Measurements from ENCODE around the gene SP1. TPM values are rescaled to one million over a fixed set of nuclear protein-coding genes. Genes with fewer than 3 reads are reported as not detected.

The SP1 gene
- total and polyA plus RNA-seq, 9 of the 15 experiments (the other 6 are each of a cell fraction or from before 2014, with no cell fraction given): 8.0 to 65.5 (median 41.6) TPM

GRCh38 chr12:53352331-53353256, 27.4 kb upstream of the SP1 start (continued):
- TF ChIP-seq ARID2 (IDR thresholded peaks at IDR 0.05) (peak; percentile 94), MEF2A (IDR thresholded peaks at IDR 0.05; ENCODE audit: control insufficient read depth, low read depth, low read length) (no peak), BMI1 (IDR thresholded peaks at IDR 0.05; ENCODE audit: low read length) (no peak), MYBL2 (IDR thresholded peaks at IDR 0.05; ENCODE audit: low read depth) (no peak), MYBL2 (CRISPR knock-in tag; IDR thresholded peaks at IDR 0.05; ENCODE audit: borderline replicate concordance) (no peak), HDGF (IDR thresholded peaks at IDR 0.05) (0 out of 2 replicates have a peak, but pooled peaks have one; percentile 51), RB1 (IDR thresholded peaks at IDR 0.05; ENCODE audit: low read depth) (peak; percentile 37; the same call in 1 of the 2 replicates), ZNF699 (CRISPR knock-in tag; IDR thresholded peaks at IDR 0.05; ENCODE audit: insufficient replicate concordance) (no peak), HNRNPL (IDR thresholded peaks at IDR 0.05; ENCODE audit: low read depth, low read length) (no peak), HDAC2 (IDR thresholded peaks at IDR 0.05) (0 out of 2 replicates have a peak, but pooled peaks have one; percentile 16), CTBP1 (IDR thresholded peaks at IDR 0.05; ENCODE audit: borderline replicate concordance) (no peak), HEY1 (CRISPR knock-in tag; IDR thresholded peaks at IDR 0.05; ENCODE audit: borderline replicate concordance) (no peak), ARNT (IDR thresholded peaks at IDR 0.05) (peak in 1 of 2 experiments; percentile 63; a peak in 1 of 4 replicates), CUX1 (CRISPR knock-in tag; IDR thresholded peaks at IDR 0.05) (no peak), FOXP1 (CRISPR knock-in tag; IDR thresholded peaks at IDR 0.05) (no peak), PRPF4 (IDR thresholded peaks at IDR 0.05; ENCODE audit: insufficient read depth, low read depth, low read length, poor library complexity, severe bottlenecking) (no peak), ZFX (CRISPR knock-in tag; IDR thresholded peaks at IDR 0.05) (peak; percentile 28; the same call in 1 of the 2 replicates), ZNF717 (CRISPR knock-in tag; IDR thresholded peaks at IDR 0.05) (no peak), KAT2B (IDR thresholded peaks at IDR 0.05; ENCODE audit: low read depth, low read length) (no peak)
- TF ChIP-seq, protein P1, sequence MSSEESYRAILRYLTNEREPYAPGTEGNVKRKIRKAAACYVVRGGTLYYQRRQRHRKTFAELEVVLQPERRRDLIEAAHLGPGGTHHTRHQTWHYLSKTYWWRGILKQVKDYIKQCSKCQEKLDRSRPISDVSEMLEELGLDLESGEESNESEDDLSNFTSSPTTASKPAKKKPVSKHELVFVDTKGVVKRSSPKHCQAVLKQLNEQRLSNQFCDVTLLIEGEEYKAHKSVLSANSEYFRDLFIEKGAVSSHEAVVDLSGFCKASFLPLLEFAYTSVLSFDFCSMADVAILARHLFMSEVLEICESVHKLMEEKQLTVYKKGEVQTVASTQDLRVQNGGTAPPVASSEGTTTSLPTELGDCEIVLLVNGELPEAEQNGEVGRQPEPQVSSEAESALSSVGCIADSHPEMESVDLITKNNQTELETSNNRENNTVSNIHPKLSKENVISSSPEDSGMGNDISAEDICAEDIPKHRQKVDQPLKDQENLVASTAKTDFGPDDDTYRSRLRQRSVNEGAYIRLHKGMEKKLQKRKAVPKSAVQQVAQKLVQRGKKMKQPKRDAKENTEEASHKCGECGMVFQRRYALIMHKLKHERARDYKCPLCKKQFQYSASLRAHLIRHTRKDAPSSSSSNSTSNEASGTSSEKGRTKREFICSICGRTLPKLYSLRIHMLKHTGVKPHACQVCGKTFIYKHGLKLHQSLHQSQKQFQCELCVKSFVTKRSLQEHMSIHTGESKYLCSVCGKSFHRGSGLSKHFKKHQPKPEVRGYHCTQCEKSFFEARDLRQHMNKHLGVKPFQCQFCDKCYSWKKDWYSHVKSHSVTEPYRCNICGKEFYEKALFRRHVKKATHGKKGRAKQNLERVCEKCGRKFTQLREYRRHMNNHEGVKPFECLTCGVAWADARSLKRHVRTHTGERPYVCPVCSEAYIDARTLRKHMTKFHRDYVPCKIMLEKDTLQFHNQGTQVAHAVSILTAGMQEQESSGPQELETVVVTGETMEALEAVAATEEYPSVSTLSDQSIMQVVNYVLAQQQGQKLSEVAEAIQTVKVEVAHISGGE (CRISPR knock-in tag; IDR thresholded peaks at IDR 0.05): no peak
